ENCODE data around the gene SPTBN5. TPM values are rescaled to one million over a fixed set of nuclear protein-coding genes. Genes with fewer than 3 reads are reported as not detected.

The SPTBN5 gene
- total RNA-seq, 1 donor: 0.18 TPM

DNA sequence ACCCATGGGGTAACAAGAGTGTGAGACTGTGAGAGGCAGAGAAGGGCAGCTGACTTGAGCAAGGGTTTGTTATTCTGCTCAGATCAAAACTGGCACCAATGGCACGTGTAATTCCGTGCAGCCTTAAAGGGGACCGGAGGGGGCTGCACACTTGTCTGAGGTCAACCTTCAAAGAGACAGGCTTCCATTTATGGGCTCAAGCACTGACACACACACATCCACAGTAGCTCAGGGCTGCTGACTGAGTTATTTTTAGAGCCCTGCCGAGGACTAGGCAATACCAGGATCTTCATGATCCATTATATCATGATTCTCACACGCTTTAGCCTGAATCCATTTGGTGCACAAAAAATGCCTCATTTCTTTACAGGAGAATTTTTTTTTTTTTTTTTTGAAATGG, 20.6 kb upstream of the SPTBN5 start:
- TF ChIP-seq, protein P1, sequence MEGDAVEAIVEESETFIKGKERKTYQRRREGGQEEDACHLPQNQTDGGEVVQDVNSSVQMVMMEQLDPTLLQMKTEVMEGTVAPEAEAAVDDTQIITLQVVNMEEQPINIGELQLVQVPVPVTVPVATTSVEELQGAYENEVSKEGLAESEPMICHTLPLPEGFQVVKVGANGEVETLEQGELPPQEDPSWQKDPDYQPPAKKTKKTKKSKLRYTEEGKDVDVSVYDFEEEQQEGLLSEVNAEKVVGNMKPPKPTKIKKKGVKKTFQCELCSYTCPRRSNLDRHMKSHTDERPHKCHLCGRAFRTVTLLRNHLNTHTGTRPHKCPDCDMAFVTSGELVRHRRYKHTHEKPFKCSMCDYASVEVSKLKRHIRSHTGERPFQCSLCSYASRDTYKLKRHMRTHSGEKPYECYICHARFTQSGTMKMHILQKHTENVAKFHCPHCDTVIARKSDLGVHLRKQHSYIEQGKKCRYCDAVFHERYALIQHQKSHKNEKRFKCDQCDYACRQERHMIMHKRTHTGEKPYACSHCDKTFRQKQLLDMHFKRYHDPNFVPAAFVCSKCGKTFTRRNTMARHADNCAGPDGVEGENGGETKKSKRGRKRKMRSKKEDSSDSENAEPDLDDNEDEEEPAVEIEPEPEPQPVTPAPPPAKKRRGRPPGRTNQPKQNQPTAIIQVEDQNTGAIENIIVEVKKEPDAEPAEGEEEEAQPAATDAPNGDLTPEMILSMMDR (IDR thresholded peaks at IDR 0.05; ENCODE audit: insufficient read depth, low read length): no peak
- no peak overlapping the region for H3K4me3 ChIP-seq (ENCODE audit: low read depth, low read length)
- no peak for DNase-seq (ENCODE audit: low read depth)

DNA sequence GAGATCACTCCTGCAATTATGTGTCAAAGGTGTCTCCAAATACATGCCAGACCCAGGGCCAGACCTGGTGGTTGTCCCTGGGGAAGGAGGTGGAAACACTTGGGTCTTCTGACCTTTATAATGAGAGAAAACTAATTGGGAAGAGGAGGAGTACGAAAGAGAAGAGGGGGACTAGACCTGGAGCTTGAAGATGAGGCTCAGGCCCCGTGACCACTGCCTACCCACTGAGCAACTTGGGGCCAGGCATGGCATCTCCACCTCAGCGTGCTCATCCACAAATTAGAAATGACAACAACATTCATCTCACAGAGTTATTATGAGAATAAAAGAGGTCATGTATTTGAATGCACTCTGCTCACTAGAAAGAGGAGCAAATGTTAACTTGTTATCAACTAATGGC, 19.4 kb upstream of the SPTBN5 start:
- TF ChIP-seq, protein P1 (IDR thresholded peaks at IDR 0.05; ENCODE audit: insufficient read depth, low read length): no peak
- DNase-seq (ENCODE audit: low read depth): no peak
- H3K4me3 ChIP-seq (ENCODE audit: low read depth, low read length): no peak overlapping the region

DNA sequence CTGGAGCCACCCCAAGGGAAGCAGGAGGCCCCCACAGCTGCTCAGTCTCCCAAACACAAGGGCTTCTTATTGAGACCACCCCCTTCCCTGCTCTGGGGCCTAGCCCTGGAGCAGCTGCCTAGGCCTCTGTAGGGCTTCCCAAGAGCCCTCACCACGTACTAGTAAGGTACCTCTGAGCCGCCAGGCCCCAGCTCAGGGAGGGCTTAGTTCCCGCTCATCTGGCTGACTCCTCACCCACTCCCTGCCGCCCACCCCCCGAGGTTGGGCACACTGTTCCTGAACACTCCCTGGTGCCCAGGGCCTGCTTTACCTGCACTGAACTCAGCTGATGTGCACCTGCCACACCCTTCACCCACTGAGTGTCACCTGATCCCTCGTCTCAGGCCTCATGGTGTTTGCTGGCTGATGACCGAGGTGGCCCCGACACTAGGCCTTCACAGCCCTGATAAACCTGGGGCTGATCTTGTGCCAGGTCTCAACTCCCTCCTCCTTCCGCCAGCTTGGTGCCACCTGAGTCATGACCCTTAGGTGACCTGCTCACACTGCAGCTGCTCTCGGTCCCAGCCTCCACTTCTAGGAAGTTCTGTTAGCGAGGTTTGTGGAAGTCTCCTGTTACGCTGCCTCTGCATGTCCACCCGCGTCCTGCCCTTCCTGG, 18.0 kb upstream of the SPTBN5 start:
- H3K4me3 ChIP-seq (ENCODE audit: low read depth, low read length): no peak overlapping the region
- DNase-seq (ENCODE audit: low read depth): no peak
- TF ChIP-seq, protein P1 (IDR thresholded peaks at IDR 0.05; ENCODE audit: insufficient read depth, low read length): no peak

DNA sequence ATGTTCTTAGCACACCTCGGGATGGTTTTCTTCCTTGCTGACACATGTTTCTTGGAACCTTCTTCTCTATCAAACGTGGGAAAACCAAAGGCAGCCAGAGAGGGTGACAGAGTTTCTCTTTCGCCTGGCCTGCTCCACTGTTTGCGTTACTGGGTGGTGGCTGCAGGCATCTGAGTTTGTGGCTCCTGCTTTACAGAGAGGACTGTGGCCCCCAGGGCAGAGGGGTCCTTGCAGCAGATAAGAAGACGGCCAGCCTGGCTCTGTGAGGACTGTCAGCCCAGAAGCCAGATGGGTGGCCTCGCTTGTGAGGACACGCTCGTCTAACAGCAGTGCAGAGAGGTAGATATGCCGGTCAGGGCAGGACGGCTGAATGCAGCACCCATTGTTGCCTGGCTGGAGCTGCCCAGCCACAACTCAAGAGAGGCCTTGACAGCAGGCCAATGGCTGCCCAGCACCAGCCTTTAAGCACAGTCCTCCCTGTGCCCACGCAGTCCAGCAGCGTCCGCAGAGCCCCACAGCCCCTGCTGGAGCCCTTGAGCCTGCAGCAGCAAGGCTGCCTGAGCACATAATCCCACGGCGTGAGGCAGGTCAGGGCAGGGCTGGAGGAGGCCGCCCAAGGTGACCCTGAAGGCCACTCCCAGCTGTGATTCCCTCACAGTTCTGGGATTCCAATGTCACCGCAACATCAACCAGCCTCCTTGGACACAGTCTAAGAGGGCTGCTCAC, 15.0 kb upstream of the SPTBN5 start:
- H3K4me3 ChIP-seq (ENCODE audit: low read depth, low read length): no peak overlapping the region
- TF ChIP-seq, protein P1 (IDR thresholded peaks at IDR 0.05; ENCODE audit: insufficient read depth, low read length): no peak
- no peak for DNase-seq (ENCODE audit: low read depth)

DNA sequence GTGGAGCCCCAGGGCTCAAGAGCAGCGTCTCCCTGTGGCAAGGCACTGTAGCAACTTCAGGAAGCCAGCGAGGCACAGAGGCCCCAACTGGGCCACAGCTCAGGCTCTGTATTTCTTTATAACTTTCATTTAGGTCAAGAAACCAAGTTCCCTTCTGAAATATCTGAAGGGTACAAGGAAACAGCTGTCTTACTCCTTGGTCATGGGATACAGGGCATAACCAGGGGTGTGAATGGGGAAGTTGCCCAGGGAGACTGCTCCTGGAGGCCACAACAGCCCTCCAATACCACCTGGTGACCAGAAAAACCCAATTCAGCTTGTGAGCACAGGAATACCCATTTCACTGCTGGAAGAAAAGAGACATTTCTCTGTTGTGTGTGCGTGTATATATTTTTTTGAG, 13.3 kb upstream of the SPTBN5 start:
- TF ChIP-seq, protein P1 (IDR thresholded peaks at IDR 0.05; ENCODE audit: insufficient read depth, low read length): no peak
- DNase-seq (ENCODE audit: low read depth): no peak
- H3K4me3 ChIP-seq (ENCODE audit: low read depth, low read length): no peak overlapping the region

DNA sequence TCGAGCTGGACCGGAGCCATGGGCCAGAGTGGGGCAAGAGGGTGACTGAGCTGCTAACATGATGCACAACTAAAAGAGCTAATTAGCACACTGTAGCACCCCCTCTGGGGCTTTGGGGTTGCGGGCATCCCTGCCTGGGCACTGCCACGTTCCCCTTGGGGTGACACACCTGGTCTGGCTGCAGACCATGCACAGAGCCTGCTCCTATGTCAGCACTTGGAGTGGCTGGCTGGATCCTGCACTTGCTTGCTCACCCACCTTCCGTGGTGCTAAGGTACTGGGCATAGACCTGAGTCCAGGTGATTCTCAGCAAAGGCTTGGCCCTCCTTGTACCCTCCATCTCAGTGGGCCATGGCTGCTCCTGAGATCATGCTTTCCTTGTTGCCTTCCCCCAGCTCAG, 12.8 kb upstream of the SPTBN5 start:
- TF ChIP-seq, protein P1 (IDR thresholded peaks at IDR 0.05; ENCODE audit: insufficient read depth, low read length): no peak
- no peak overlapping the region for H3K4me3 ChIP-seq (ENCODE audit: low read depth, low read length)
- no peak for DNase-seq (ENCODE audit: low read depth)
